HepG2 (cell line): Measurements from ENCODE around the gene RPL18. TPM values are rescaled to one million over a fixed set of nuclear protein-coding genes. Genes with fewer than 3 reads are reported as not detected.
A peak's percentile ranks its signal among the peaks of the same experiment; 100 is the strongest.

ENCODE experiments used
- CBX1 ChIP-seq: IDR thresholded peaks from one replicate; pipeline ENCODE4 v1.6.1; 2016; ENCODE audit warnings: antibody characterized with exemption, low read depth
- CEBPG ChIP-seq: IDR thresholded peaks from 2 replicates; pipeline ENCODE4 v1.6.1; 2016
- CREM ChIP-seq, 2 experiments: sonication (generic) in 1 of 2; formaldehyde crosslinking in 1 of 2; IDR thresholded peaks; 2 replicates each; pipeline versions ENCODE4 v1.4.0 to v1.6.1; 2016 to 2020; ENCODE audit warnings: antibody characterized with exemption in 1 of 2, mild to moderate bottlenecking in 1 of 2, missing genetic modification reagents in 1 of 2
- GATA4 ChIP-seq: sonication (generic); IDR thresholded peaks from 2 replicates; pipeline ENCODE4 v1.6.1; 2016; ENCODE audit warnings: antibody characterized with exemption, low read depth, borderline replicate concordance
- HOXA3 ChIP-seq: sonication (generic); formaldehyde crosslinking; IDR thresholded peaks from 2 replicates; pipeline ENCODE4 v1.5.0; 2020; ENCODE audit warnings: missing genetic modification reagents
- NFRKB ChIP-seq: fragments of 450-650 bp; IDR thresholded peaks from 2 replicates; pipeline ENCODE4 v1.6.1; 2017
- STAG1 ChIP-seq: sonication (generic); formaldehyde crosslinking; IDR thresholded peaks from 2 replicates; pipeline ENCODE4 v1.4.0; 2020; ENCODE audit warnings: missing genetic modification reagents
- ZKSCAN1 ChIP-seq: fragments of 150-350 bp; IDR thresholded peaks from 2 replicates; pipeline ENCODE4 v1.6.1; 2014; ENCODE audit warnings: low read length
- ZNF264 ChIP-seq: sonication (generic); formaldehyde crosslinking; IDR thresholded peaks from 2 replicates; pipeline ENCODE4 v1.4.0; 2020; ENCODE audit warnings: missing genetic modification reagents
- ZNF570 ChIP-seq: sonication (generic); formaldehyde crosslinking; IDR thresholded peaks from 2 replicates; pipeline ENCODE4 v1.4.0; 2020; ENCODE audit warnings: mild to moderate bottlenecking, missing genetic modification reagents, borderline replicate concordance
- polyA plus RNA-seq, 8 experiments: library from polyadenylated mRNA; depleted of rRNA in 3 of 8; stranded (reverse) in 7 of 8; unstranded in 1 of 8; fragments of >200 nt; fragmentation: Illumina TruSeq in 4 of 8; extraction: Trizol in 4 of 8; gene quantifications; 2 replicates each; pipeline versions ENCODE4 v1.2.1 to v1.2.3, GENCODE V29; 2011 to 2016; ENCODE audit warnings: low read depth in 4 of 8, missing spikeins in 1 of 8, mixed read lengths in 1 of 8; ENCODE audit not compliant: insufficient read depth in 1 of 8
- total RNA-seq, 5 experiments: library from RNA; depleted of rRNA; stranded (reverse); fragments of >200 nt; fragmentation: Illumina TruSeq; extraction: Trizol; gene quantifications; 2 replicates each; pipeline ENCODE4 v1.2.3, GENCODE V29; 2016; ENCODE audit warnings: low read depth in 1 of 5
- TF ChIP-seq, protein P1 (sequence below), 2 experiments: sonication (generic) in 1 of 2; formaldehyde crosslinking in 1 of 2; IDR thresholded peaks; 2 replicates each; pipeline versions ENCODE4 v1.6.1 to v1.9.0; 2014 to 2022; ENCODE audit warnings: antibody characterized with exemption in 1 of 2, borderline replicate concordance in 1 of 2, inconsistent platforms in 1 of 2, low read depth in 1 of 2, missing genetic modification reagents in 1 of 2
- TF ChIP-seq, protein P2 (sequence below): sonication (generic); formaldehyde crosslinking; IDR thresholded peaks from 2 replicates; pipeline ENCODE4 v1.4.0; 2020; ENCODE audit warnings: mild to moderate bottlenecking, missing genetic modification reagents
- TF ChIP-seq, protein P3 (sequence below): sonication (generic); formaldehyde crosslinking; IDR thresholded peaks from 2 replicates; pipeline ENCODE4 v1.8.0; 2022; ENCODE audit warnings: mild to moderate bottlenecking, missing genetic modification reagents, moderate library complexity
- TF ChIP-seq, protein P4 (sequence below): sonication (generic); IDR thresholded peaks from 2 replicates; pipeline ENCODE4 v1.6.1; 2016; ENCODE audit warnings: low read depth, borderline replicate concordance
- TF ChIP-seq, protein P5 (sequence below): sonication (generic); formaldehyde crosslinking; IDR thresholded peaks from 2 replicates; pipeline ENCODE4 v1.4.0; 2020; ENCODE audit warnings: mild to moderate bottlenecking, missing genetic modification reagents
- TF ChIP-seq, protein P6 (sequence below): sonication (generic); formaldehyde crosslinking; IDR thresholded peaks from 2 replicates; pipeline ENCODE4 v1.4.0; 2020; ENCODE audit warnings: missing genetic modification reagents, borderline replicate concordance
- TF ChIP-seq, protein P7 (sequence below): IDR thresholded peaks from 2 replicates; pipeline ENCODE4 v1.6.1; 2018; ENCODE audit warnings: missing genetic modification reagents, mild to moderate bottlenecking, missing compliant biosample characterization

Gene RPL18
- total and polyA plus RNA-seq, 2 of the 13 experiments (the other 11 are each of a cell fraction or from before 2014, with no cell fraction given): 1,485 to 1,639 TPM

DNA sequence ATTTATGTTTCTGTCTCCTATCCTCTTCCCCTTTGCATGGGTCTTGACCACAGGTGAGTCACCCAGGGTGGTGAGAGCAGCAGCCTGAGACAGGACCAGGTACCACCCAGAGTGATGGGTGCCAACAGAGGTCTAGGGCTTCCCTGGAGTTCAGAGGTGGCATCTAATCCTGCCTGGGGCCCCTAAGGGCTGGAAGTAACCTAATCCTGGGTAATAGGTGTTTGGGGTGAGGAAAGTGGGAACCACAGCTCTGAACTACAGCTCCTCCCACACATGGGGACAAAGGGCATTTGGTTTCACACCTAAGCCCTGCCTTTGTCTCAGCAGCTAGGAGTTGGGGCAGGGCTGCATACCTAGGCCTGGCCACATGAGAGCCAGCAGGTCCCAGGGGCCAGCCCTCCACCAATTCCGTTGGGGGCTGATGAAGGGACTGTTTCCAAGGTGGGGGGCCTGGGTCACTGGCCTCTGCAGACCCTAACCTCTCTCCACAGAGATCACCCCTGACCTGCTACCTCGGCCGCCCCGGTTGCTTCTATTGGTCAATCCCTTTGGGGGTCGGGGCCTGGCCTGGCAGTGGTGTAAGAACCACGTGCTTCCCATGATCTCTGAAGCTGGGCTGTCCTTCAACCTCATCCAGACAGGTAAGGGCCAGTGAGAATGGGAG, 8.4 kb upstream of the RPL18 start (continued):
- TF ChIP-seq, protein P1, sequence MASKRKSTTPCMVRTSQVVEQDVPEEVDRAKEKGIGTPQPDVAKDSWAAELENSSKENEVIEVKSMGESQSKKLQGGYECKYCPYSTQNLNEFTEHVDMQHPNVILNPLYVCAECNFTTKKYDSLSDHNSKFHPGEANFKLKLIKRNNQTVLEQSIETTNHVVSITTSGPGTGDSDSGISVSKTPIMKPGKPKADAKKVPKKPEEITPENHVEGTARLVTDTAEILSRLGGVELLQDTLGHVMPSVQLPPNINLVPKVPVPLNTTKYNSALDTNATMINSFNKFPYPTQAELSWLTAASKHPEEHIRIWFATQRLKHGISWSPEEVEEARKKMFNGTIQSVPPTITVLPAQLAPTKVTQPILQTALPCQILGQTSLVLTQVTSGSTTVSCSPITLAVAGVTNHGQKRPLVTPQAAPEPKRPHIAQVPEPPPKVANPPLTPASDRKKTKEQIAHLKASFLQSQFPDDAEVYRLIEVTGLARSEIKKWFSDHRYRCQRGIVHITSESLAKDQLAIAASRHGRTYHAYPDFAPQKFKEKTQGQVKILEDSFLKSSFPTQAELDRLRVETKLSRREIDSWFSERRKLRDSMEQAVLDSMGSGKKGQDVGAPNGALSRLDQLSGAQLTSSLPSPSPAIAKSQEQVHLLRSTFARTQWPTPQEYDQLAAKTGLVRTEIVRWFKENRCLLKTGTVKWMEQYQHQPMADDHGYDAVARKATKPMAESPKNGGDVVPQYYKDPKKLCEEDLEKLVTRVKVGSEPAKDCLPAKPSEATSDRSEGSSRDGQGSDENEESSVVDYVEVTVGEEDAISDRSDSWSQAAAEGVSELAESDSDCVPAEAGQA (IDR thresholded peaks at IDR 0.05; ENCODE audit: low read depth): no peak
- TF ChIP-seq, protein P1 (CRISPR knock-in tag; IDR thresholded peaks at IDR 0.05; ENCODE audit: borderline replicate concordance): no peak
- TF ChIP-seq, protein P2, sequence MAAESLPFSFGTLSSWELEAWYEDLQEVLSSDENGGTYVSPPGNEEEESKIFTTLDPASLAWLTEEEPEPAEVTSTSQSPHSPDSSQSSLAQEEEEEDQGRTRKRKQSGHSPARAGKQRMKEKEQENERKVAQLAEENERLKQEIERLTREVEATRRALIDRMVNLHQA: no peak
- TF ChIP-seq, protein P3, sequence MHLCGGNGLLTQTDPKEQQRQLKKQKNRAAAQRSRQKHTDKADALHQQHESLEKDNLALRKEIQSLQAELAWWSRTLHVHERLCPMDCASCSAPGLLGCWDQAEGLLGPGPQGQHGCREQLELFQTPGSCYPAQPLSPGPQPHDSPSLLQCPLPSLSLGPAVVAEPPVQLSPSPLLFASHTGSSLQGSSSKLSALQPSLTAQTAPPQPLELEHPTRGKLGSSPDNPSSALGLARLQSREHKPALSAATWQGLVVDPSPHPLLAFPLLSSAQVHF (CRISPR knock-in tag): no peak
- TF ChIP-seq, protein P4, sequence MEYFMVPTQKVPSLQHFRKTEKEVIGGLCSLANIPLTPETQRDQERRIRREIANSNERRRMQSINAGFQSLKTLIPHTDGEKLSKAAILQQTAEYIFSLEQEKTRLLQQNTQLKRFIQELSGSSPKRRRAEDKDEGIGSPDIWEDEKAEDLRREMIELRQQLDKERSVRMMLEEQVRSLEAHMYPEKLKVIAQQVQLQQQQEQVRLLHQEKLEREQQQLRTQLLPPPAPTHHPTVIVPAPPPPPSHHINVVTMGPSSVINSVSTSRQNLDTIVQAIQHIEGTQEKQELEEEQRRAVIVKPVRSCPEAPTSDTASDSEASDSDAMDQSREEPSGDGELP: no peak
- TF ChIP-seq CBX1: no peak
- TF ChIP-seq, protein P5, sequence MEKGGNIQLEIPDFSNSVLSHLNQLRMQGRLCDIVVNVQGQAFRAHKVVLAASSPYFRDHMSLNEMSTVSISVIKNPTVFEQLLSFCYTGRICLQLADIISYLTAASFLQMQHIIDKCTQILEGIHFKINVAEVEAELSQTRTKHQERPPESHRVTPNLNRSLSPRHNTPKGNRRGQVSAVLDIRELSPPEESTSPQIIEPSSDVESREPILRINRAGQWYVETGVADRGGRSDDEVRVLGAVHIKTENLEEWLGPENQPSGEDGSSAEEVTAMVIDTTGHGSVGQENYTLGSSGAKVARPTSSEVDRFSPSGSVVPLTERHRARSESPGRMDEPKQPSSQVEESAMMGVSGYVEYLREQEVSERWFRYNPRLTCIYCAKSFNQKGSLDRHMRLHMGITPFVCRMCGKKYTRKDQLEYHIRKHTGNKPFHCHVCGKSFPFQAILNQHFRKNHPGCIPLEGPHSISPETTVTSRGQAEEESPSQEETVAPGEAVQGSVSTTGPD (CRISPR knock-in tag): no peak
- no peak for TF ChIP-seq ZKSCAN1
- no peak for TF ChIP-seq GATA4
- TF ChIP-seq CREM (IDR thresholded peaks at IDR 0.05): no peak
- no peak for TF ChIP-seq CREM (CRISPR knock-in tag; IDR thresholded peaks at IDR 0.05)
- TF ChIP-seq CEBPG (CRISPR knock-in tag): no peak
- TF ChIP-seq, protein P6, sequence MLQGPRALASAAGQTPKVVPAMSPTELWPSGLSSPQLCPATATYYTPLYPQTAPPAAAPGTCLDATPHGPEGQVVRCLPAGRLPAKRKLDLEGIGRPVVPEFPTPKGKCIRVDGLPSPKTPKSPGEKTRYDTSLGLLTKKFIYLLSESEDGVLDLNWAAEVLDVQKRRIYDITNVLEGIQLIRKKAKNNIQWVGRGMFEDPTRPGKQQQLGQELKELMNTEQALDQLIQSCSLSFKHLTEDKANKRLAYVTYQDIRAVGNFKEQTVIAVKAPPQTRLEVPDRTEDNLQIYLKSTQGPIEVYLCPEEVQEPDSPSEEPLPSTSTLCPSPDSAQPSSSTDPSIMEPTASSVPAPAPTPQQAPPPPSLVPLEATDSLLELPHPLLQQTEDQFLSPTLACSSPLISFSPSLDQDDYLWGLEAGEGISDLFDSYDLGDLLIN (CRISPR knock-in tag): no peak
- no peak for TF ChIP-seq ZNF264 (CRISPR knock-in tag)
- TF ChIP-seq HOXA3 (CRISPR knock-in tag): peak; percentile 40; the same call in 1 of the 2 replicates
- TF ChIP-seq NFRKB: no peak
- TF ChIP-seq, protein P7, sequence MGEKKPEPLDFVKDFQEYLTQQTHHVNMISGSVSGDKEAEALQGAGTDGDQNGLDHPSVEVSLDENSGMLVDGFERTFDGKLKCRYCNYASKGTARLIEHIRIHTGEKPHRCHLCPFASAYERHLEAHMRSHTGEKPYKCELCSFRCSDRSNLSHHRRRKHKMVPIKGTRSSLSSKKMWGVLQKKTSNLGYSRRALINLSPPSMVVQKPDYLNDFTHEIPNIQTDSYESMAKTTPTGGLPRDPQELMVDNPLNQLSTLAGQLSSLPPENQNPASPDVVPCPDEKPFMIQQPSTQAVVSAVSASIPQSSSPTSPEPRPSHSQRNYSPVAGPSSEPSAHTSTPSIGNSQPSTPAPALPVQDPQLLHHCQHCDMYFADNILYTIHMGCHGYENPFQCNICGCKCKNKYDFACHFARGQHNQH: no peak
- TF ChIP-seq STAG1 (CRISPR knock-in tag): no peak
- TF ChIP-seq ZNF570 (CRISPR knock-in tag): no peak
